ENCODE results near the gene UNC5CL.

Gene UNC5CL, protein sequence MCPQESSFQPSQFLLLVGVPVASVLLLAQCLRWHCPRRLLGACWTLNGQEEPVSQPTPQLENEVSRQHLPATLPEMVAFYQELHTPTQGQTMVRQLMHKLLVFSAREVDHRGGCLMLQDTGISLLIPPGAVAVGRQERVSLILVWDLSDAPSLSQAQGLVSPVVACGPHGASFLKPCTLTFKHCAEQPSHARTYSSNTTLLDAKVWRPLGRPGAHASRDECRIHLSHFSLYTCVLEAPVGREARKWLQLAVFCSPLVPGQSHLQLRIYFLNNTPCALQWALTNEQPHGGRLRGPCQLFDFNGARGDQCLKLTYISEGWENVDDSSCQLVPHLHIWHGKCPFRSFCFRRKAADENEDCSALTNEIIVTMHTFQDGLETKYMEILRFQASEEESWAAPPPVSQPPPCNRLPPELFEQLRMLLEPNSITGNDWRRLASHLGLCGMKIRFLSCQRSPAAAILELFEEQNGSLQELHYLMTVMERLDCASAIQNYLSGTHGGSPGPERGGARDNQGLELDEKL

GRCh38 chr6:41039060-41039998 lies at the start of gene UNC5CL:
UNC5CL (minus strand) TSS chr6:41039221; CDS start chr6:41035074, 4,147 bp downstream.
- no peak within 1 kb of the TSS for H3K9ac ChIP-seq
- no peak for TF ChIP-seq Cebpa-rat (IDR thresholded peaks at IDR 0.05)
- peaks cover 0 to 19% (median 6%) of the 10 kb centered on the region in 10 experiments; a peak in 9 of 20 replicates for H3K4me1 ChIP-seq
- H3K9me3 ChIP-seq (replicated peaks in 1 of 11): no peaks in the 10 kb centered on the region
- no peaks in the 10 kb centered on the region for H4K20me1 ChIP-seq
- no peaks in the 10 kb centered on the region for H3K36me3 ChIP-seq
- 0 out of 22 replicates have a peak within 1 kb of the TSS, but pooled peaks of 2 of the 11 experiments have one; percentile 53 to 66 for H3K4me2 ChIP-seq
- H3K4me3 ChIP-seq: no peak within 1 kb of the TSS
- H3K27me3 ChIP-seq: no peaks in the 10 kb centered on the region
- H3K27ac ChIP-seq: no peak within 1 kb of the TSS

- H3K9ac ChIP-seq: no peak overlapping the region
- H3K27ac ChIP-seq: no peak overlapping the region
- no peak overlapping the region for H3K4me2 ChIP-seq
- H4K20me1 ChIP-seq: peaks cover 2 to 97% (median 84%) of the 10 kb centered on the region in 11 experiments; a peak in 21 of 22 replicates
- H3K27me3 ChIP-seq: no peaks in the 10 kb centered on the region
- H3K4me1 ChIP-seq: no peaks in the 10 kb centered on the region
- TF ChIP-seq Cebpa-rat (IDR thresholded peaks at IDR 0.05): no peak
- H3K36me3 ChIP-seq: peaks cover 96 to 100% (median 98%) of the 10 kb centered on the region in 11 experiments
- no peak overlapping the region for H3K4me3 ChIP-seq
- H3K9me3 ChIP-seq (replicated peaks in 1 of 11): no peaks in the 10 kb centered on the region
Measured at GRCh38 chr6:41088451-41088850, 49.4 kb upstream of the UNC5CL start.

DNA sequence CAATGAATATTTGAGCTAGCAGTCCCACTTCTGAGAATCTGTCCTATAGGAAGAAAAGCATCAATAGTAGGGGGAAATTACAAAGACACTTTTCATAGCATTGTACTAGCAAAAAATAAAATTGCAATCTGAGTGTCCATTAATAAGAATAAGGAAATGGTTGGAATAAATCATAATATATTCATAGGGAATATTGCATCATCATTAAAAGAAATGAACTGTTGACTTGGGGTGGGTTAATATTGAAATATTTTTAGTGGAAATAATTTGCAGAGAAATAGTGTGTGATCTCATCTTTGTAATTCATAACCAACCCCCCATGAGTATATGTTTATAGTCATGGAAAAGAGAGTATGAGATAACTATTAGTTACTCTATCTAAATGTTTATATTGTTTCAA lies 46.2 kb upstream of the UNC5CL start:
- TF ChIP-seq Cebpa-rat (IDR thresholded peaks at IDR 0.05): no peak
- Histone ChIP-seq H3K4me1 (peaks cover 1 to 7% (median 7%) of the 10 kb centered on the region in 10 experiments), H3K27me3 (no peaks in the 10 kb centered on the region), H3K9me3 (replicated peaks in 1 of 11) (no peaks in the 10 kb centered on the region), H3K4me3 (no peak overlapping the region), H3K9ac (no peak overlapping the region), H3K4me2 (no peak overlapping the region), H3K36me3 (peaks cover 91 to 100% (median 98%) of the 10 kb centered on the region in 11 experiments), H4K20me1 (peaks cover 20 to 97% (median 90%) of the 10 kb centered on the region in 11 experiments; a peak in 20 of 22 replicates), H3K27ac (no peak overlapping the region)

GRCh38 chr6:41083072-41083471 lies 44.1 kb upstream of the UNC5CL start:
- Histone ChIP-seq H3K4me2 (no peak overlapping the region), H3K9me3 (replicated peaks in 1 of 11) (no peaks in the 10 kb centered on the region), H3K36me3 (peaks cover 90 to 100% (median 97%) of the 10 kb centered on the region in 11 experiments), H3K27ac (no peak overlapping the region), H3K27me3 (no peaks in the 10 kb centered on the region), H3K9ac (no peak overlapping the region), H3K4me1 (peaks cover 19 to 28% (median 27%) of the 10 kb centered on the region in 10 experiments), H3K4me3 (no peak overlapping the region), H4K20me1 (peaks cover 24 to 97% (median 90%) of the 10 kb centered on the region in 11 experiments; a peak in 20 of 22 replicates)
- no peak for TF ChIP-seq Cebpa-rat (IDR thresholded peaks at IDR 0.05)

- TF ChIP-seq Cebpa-rat (IDR thresholded peaks at IDR 0.05): no peak
Measured at GRCh38 chr6:41080621-41081020, 41.6 kb upstream of the UNC5CL start.

GRCh38 chr6:41079080-41079479 lies 40.1 kb upstream of the UNC5CL start:
- no peak for TF ChIP-seq Cebpa-rat (IDR thresholded peaks at IDR 0.05)
- no peaks in the 10 kb centered on the region for H3K9me3 ChIP-seq (replicated peaks in 1 of 11)
- H3K9ac ChIP-seq: no peak overlapping the region
- peaks cover 45 to 68% (median 63%) of the 10 kb centered on the region in 10 experiments for H3K4me1 ChIP-seq
- no peak overlapping the region for H3K27ac ChIP-seq
- no peaks in the 10 kb centered on the region for H3K27me3 ChIP-seq
- H3K4me3 ChIP-seq: no peak overlapping the region
- peak overlapping the region in 8 of 11 experiments; percentile 28 to 65 (median 45); a peak in 15 of 22 replicates for H3K4me2 ChIP-seq
- H4K20me1 ChIP-seq: peaks cover 53 to 100% (median 99%) of the 10 kb centered on the region in 11 experiments; a peak in 21 of 22 replicates
- H3K36me3 ChIP-seq: peaks cover 52 to 96% (median 79%) of the 10 kb centered on the region in 11 experiments

More at GRCh38 chr6:41080621-41081020, 41.6 kb upstream of the UNC5CL start:
- Histone ChIP-seq H3K4me2 (peak overlapping the region in 8 of 11 experiments; percentile 27 to 65 (median 42); a peak in 10 of 22 replicates), H3K36me3 (peaks cover 67 to 100% (median 87%) of the 10 kb centered on the region in 11 experiments), H3K9ac (no peak overlapping the region), H4K20me1 (peaks cover 41 to 100% (median 95%) of the 10 kb centered on the region in 11 experiments; a peak in 21 of 22 replicates), H3K27ac (no peak overlapping the region), H3K4me3 (no peak overlapping the region), H3K9me3 (replicated peaks in 1 of 11) (no peaks in the 10 kb centered on the region), H3K27me3 (no peaks in the 10 kb centered on the region), H3K4me1 (peaks cover 30 to 53% (median 47%) of the 10 kb centered on the region in 10 experiments)

- H4K20me1 ChIP-seq: peaks cover 54 to 100% (median 95%) of the 10 kb centered on the region in 11 experiments; a peak in 21 of 22 replicates
- H3K9ac ChIP-seq: no peak overlapping the region
- H3K4me2 ChIP-seq: peak overlapping the region in 5 of 11 experiments; percentile 11 to 51 (median 39); a peak in 7 of 22 replicates
- H3K9me3 ChIP-seq (replicated peaks in 1 of 11): no peaks in the 10 kb centered on the region
- H3K4me3 ChIP-seq: no peak overlapping the region
- no peak for TF ChIP-seq Cebpa-rat (IDR thresholded peaks at IDR 0.05)
- H3K27ac ChIP-seq: no peak overlapping the region
- H3K36me3 ChIP-seq: peaks cover 42 to 86% (median 69%) of the 10 kb centered on the region in 11 experiments
- H3K27me3 ChIP-seq: no peaks in the 10 kb centered on the region
- peaks cover 46 to 70% (median 64%) of the 10 kb centered on the region in 10 experiments for H3K4me1 ChIP-seq
Measured at GRCh38 chr6:41078101-41078500, 39.1 kb upstream of the UNC5CL start.

- no peaks in the 10 kb centered on the region for H3K9me3 ChIP-seq (replicated peaks in 1 of 11)
- peak overlapping the region in 4 of 11 experiments; percentile 5 to 51 (median 25); a peak in 7 of 22 replicates for H3K4me2 ChIP-seq
- no peaks in the 10 kb centered on the region for H3K27me3 ChIP-seq
- H3K27ac ChIP-seq: no peak overlapping the region
- H3K9ac ChIP-seq: no peak overlapping the region
- H4K20me1 ChIP-seq: peaks cover 54 to 95% (median 89%) of the 10 kb centered on the region in 11 experiments; a peak in 21 of 22 replicates
- no peak for TF ChIP-seq Cebpa-rat (IDR thresholded peaks at IDR 0.05)
- peaks cover 40 to 80% (median 63%) of the 10 kb centered on the region in 11 experiments for H3K36me3 ChIP-seq
- H3K4me1 ChIP-seq: peaks cover 46 to 70% (median 64%) of the 10 kb centered on the region in 10 experiments
- no peak overlapping the region for H3K4me3 ChIP-seq
Measured at GRCh38 chr6:41077536-41077935, 38.5 kb upstream of the UNC5CL start.
